ENCODE data around the gene RAC3.

The RAC3 gene

DNA sequence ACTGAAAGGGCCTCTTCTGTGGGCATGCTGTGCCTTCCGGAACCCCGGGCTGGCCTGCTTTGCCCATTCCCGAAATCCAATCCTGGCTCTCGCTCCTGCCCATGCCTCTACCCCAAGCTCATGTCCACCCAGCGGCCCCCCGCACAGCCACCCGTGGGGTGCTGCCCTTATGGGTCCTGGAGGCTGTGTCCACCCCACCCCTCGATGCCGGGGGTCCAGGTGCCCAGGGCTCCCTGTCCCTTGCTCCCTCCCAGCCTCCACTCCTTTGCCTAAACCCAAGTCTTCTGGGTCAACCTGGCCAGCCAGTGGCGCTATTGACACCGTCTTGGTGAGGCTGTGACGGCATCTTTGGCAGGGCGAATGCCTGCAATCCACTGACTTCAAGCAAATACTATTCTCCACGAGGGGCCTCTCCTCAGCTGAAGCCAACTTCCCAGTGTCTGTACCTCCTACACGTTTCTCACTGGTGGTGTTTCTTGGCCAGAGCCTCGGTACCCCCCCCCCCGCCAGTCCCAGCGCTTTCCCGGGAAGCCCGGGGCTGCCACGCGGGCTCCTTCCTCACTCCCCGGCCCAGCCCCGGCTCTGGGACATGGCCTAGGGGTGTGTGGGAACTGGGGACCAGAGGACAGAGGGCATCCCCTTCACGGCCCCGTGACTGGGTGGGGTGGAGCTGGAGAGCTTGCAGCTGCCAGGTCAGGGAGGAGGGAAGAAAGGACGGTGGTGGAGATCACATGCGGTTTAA lies 46.3 kb downstream of the RAC3 start:
- no peak for FAIRE-seq

DNA sequence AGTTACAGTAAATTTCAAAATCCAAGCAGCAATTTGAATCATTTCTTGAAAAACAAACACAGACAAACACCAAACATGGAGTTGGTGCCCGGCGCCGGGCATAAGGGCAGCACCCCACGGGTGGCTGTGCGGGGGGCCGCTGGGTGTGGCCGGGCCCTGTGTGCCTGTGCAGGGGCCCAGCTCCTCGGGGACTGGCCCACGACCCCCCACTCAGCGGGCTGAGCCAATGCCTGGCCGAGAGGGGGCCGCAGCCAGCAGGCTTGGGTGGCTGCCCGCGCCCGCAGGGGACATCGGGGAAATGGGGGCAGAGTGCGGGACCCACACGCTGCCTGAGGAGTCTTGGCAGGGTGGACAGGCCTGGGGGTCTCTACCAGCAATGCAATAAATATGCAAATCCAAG lies 47.0 kb downstream of the RAC3 start:
- FAIRE-seq: no peak

DNA sequence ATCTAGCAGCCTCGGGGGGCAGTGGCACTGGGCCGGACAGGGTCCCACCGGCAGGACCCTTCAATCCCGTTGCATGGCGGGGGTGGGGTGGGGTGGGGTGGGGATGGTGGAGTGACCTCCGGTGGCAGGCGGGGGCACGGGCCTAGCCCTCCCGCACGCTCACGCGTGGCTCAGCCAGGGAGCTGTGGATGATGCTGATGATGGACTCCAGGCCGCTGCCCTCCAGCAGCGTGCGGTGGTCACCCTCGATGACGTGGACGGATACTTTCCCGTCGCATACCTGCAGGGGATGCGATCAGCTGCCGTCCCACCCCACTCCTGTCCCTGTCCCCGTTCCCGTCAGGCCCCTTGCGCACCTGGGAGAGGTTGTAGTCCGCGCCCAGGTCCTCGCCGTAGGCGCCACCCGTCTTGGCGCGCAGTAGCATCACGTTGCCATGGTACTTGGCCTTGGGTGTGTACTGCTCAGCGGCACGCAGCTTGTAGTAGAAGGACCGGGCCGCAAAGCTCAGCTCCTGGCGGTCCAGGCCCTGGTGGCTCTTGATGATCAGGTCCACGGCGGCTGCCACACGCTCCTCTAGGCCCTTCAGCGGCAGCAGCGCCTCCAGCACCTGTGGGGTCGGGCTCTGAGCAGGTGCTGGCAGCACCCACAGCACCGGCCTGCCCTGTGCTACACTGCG lies 47.7 kb downstream of the RAC3 start:
- FAIRE-seq: no peak

DNA sequence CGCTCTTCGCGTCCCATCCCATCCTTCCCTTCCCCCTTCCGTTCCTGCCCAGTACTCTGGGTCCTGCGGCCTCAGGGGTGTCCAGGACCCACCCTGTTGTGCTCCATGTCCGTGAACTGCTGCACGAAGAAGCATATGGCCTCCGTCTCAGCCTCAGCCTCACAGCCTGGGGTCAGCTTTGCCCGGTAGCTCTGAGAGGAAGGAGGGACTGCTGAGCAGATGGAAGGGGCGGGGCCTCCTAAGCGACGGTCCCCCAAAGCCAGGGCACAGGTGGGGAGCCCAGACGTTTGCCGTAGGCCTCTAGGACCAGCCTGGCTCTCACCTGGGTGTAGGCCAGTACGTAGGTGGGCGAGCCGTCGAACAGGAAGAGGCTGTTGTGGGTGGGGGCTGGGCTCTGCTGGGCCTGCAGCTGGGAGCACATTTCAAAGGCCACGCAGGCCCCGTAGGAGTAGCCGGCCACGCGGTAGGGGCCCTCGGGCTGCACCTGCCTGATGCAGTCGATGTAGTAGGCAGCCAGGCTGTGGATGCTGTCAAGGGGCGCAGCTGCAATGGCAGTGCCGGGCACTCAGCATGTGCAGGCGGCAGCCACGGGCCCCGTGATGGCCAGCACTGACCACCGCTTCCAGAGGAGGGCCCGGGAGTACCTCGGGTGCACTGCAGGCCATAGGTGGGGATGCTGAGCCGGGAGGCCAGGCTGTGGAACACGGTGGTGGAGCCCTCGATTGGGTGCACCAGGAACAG lies 48.7 kb downstream of the RAC3 start:
- FAIRE-seq: no peak

DNA sequence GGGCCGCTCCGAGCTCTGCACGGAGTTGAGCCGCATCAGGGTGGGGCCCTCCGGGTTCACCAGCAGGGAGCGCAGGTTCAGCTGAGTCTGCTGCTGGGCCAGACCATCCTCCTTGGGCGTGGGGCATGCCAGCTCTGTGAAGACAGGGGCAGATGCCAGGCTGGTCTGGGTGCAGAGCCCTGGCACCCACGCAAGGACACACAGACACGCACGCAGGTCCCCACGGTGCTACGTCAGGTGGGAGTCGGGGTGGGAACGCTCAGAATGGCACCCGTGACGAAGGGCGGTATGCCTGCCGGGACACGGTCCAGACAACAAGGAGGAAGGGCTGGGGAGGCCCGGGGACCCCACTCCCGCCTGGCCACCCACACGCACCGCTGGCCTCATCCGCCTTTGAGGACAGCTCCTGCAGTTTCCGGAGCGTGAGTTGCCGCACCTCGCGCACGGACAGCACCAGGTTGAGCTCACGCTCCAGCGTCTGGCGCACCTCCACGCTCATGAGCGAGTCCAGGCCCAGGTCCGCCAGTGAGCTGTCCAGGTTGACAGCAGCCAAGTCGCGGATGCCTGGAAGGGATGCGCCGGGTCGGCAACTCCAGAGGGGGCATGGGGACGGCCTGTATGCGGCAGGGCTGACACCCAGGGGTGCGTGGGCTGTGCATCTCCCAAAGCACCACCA lies 49.4 kb downstream of the RAC3 start:
- FAIRE-seq: no peak

DNA sequence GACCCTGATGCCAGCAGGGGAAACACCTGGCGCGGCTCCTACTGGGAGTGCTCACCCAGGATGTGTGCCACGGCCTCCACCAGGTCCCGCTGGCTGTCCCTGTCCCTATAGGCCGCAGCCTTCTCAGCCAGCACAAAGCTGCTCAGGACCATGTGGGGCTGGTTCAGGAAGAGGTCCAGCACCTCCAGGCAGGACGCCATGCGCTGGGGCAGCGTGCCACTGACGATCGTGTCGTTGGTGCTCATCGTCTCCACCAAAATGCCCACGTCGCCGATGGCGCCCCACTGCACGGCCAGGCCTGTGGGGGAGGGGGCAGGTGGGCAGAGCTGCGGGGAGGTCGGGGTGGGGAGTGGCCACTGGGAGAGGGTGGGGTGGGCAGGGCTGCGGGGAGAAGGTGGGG lies 50.1 kb downstream of the RAC3 start:
- no peak for FAIRE-seq

DNA sequence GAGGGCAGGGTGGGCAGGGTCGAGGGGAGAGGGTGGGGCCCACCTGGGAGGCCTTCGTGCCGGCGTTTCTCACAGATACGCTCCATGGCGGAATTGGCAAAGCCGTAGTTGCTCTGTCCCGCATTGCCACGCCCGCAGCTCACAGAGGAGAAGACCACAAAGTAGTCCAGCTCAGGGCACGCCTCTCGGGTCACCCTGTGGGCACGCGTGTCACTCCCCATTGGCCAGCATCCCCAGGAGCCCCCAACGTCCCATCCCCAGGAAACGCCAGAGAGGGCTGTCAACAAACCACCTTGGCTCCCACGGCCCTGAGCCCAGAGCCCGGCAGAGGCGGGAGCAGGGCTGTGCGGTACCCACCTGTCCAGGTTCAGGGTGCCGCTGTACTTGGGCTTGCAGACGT lies 50.5 kb downstream of the RAC3 start:
- FAIRE-seq: no peak

DNA sequence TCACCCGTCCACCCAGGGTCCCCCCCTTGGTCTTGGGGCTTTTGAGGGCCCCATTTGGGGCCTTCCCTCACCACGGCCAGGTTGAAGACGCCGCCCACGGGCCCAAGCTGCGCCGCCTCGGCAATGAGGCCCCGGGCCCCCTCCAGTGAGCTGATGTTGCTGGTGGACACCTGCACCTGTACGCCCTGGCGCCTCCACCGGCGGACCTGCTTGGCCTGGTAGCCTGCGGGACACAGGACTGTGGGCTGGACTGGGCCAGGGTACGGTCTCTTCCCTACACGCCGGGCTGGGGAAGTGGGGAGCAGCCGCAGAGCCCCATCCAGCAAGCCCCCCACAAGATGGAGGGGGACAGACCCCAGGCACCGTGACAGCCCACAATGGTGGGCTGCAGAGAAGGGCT lies 51.0 kb downstream of the RAC3 start:
- no peak for FAIRE-seq

DNA sequence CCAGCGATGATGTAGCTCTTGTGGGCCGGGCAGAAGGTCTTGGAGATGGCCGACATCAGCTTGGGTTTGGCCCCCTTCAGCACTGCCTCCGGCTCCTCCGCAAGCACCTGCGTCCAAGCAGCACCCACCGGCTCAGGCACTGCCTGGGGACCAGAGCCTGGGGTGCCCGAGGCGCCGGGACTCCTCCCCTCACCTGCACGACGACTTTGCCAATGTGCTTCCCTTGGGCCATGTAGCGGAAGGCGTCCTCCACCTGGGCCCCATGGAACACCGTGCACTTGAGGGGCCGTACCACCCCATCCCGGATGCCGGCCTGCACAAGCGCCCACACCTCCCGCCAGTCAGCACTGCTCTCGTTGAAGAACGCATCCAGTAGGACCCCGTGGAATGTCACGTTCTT lies 51.5 kb downstream of the RAC3 start:
- no peak for FAIRE-seq

Measured in endometrium (tissue), 2 donors.